NCI-H2107 treated with DMSO at 0.1 percent for 48 hours (cell line): ENCODE measurements around the gene SAXO2.
"Not testable (repeated sequence)": the region's sequence is repeated elsewhere in the genome, so short reads cannot be mapped to it uniquely, and the experiment has no call there.

Experiments used
- DNase-seq: peaks from one replicate; lab custom pipeline; 2025; ENCODE audit not compliant: unreplicated experiment; lab: John Stamatoyannopoulos, UW

Gene SAXO2

DNA sequence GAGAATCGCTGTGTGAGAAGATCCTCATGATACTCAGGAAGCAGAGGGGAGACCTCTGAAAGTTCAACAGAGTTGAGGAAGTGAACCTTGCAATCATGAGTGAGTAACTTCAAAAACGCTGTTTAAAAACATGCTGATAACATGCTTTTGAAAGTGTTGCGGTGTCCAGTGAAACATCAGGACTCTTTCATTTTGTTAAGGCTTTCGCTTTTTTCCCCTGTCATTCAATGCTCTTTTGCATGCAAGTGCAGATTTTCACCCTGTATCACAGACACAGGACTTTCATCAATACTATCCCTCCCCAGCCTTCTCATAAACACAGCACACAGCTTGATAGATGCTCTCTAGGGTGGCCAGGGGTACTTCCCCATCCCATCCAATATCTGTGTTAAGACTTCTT lies 23.9 kb downstream of the SAXO2 start:
- DNase-seq, result not testable (repeated sequence)

DNA sequence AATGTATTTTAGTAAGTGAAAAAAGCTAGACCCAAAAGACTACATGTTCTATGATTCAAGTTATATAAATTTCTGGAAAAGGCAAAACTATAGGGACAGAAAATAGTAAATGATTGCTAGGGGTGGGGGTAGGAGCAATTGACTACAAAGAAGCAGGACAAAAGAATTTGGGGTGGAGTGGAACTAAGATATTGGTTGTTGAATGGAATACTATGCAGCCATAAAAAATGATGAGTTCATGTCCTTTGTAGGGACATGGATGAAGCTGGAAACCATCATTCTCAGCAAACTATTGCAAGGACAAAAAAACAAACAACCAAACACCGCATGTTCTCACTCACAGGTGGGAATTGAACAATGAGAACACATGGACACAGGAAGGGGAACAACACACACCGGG lies 25.6 kb downstream of the SAXO2 start:
- DNase-seq, result not testable (repeated sequence)

DNA sequence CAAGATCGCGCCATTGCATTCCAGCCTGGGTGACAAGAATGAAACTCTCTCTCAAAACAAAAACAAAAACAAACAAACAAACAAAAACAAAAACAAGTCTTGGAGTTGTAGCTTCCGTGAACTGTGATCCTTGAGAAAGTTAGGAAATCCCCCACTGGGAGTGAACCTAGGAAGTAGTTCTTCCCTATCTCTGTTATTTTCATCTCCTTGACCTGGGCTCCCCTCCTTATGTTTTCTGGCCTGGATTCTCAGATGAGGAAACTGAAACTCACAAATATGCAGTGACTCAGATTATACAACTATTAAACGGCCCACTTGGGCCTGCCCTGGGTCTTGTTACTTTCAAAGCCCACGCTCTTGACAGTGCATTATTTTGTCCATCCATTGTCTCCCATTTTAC lies 29.7 kb downstream of the SAXO2 start:
- no peak for DNase-seq

DNA sequence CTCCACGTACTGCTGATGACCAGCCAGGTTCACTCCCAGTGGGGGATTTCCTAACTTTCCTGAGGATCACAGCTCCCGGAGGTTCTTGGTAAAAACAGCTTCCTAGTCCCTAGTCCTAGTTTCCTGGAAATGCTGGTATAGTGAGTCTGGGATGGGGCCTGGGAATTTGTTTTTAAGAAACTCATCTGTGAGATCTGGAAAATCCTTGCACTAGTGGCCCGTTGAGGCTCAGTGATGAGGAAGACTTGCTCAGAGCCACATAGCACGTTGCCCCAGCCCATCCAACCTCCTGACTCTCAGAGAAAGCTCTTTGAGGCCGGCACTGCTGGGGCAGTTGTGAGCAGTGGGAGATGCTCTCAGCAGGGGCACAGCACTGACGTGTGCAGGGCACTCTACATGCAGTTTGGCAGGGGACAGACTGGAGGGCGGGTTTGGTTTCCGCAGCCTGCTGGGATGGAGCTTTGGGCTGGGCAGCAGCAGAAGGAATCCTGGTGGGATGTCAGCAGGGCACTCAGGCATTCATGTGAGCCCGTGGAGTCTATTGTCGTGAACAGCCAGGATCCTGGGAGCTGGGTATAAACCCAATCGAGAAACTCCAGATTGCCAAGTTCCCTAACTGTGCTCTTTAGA lies 31.6 kb downstream of the SAXO2 start:
- peak; percentile 48 for DNase-seq

DNA sequence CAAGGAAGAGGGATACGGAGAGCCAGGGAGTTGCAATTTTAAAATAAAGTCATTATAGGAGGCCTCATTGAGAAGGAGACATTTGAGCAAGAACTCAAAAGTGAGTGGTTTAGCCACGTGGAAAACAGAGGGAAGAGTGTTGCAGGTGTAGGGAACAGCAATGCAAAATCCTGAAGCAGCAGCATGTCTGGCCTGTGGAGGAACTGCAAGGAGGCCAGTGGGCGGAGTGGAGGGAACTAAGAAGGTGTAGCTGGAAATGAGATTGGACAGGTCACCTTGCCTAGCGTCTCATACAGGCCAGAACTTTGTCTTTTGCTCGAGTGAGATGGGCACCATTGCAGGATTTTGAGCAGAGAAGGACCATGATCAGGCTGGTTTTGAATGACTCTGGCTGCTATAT lies 34.9 kb downstream of the SAXO2 start:
- DNase-seq, result no peak

DNA sequence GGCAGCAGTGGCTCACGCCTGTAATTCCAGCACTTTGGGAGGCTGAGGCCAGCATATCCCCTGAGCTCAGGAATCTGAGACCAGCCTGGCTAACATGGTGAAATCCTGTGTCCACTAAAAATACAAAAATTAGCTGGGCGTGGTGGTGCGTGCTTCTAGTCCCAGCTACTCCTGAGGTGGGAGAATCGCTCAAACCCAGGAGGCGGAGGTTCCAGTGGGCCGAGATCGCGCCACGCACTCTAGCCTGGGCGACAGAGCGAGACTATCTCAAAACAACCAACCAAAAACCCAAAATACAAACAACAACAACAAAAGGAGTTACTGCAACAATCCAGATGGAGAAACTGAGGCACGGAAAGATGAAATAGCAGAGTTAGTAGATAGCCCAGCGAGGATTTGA lies 35.4 kb downstream of the SAXO2 start:
- DNase-seq, result no peak

DNA sequence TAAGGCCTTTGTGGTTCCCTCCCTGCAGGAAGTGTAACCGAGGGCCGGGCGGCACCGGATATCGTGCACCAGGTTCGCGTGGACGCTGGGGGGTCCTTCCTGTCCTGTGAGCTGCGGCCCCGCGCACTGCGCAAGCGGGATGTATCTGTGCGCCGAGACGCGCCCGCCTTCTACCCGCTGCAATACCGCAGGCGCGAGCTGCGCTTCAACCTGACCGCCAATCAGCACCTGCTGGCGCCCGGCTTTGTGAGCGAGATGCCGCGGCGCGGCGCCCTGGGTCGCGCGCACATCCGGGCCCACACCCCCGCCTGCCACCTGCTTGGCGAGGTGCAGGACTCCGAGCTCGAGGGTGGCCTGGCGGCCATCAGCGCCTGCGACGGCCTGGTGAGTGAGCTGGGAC lies 35.9 kb downstream of the SAXO2 start:
- DNase-seq, result no peak

DNA sequence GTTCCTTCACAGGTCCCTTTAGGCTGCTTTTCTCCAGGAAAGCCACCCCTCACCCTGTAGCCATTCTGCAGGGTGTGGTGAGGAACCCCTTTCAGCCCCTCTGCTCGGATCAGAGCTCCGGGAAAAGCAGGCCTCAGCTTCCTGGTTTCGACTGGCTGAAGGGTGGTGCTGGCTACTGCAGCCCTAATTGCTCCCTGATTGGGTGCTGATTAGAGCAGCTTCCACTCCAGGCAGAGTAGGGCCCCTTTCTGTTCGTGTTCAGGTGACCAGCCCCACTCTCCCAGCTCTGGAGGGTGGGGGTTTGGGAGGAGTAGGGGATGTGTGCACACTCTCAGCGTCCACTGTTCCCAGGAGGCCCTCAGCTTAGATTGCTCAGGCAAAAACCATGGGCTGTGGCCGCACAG lies 36.9 kb downstream of the SAXO2 start:
- not testable (repeated sequence) for DNase-seq

DNA sequence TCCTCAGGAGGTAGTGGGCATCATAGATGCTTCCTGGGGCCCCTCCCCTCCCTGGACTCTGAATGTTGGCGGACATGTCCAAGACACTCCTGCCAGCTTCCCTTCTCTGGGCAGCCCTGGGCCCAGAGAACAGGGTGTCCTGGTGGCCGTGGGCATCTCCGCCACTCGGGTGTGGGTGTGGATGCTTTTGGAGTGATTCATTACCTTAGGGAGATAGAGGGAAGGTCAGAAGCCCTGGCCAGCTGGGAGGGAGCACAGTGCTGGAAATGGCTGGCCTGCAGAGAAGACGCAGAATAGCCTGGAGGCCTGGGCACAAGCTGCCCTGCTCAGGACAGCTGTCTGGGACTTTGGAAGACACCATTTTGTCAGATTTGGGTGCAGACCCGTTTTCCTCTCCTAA lies 37.7 kb downstream of the SAXO2 start:
- DNase-seq, result not testable (repeated sequence)

DNA sequence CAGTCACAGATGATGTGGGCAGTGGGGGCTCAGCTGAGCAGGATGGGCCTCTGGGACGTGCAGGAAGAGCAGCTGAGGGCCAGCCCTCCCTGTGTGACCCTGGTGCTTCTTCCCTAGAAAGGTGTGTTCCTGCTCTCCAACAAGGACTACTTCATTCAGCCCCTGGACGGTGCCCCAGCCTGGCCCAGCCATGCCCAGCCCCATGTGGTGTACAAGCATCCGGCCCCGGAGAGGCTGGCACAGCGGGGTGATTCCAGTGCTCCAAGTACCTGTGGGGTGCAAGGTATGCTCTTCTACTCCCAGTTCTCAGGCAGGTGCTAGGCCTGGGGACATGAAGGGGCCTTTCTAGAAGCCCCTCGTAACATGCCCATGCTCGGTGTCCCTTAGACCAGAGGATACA lies 38.3 kb downstream of the SAXO2 start:
- DNase-seq, result no peak

DNA sequence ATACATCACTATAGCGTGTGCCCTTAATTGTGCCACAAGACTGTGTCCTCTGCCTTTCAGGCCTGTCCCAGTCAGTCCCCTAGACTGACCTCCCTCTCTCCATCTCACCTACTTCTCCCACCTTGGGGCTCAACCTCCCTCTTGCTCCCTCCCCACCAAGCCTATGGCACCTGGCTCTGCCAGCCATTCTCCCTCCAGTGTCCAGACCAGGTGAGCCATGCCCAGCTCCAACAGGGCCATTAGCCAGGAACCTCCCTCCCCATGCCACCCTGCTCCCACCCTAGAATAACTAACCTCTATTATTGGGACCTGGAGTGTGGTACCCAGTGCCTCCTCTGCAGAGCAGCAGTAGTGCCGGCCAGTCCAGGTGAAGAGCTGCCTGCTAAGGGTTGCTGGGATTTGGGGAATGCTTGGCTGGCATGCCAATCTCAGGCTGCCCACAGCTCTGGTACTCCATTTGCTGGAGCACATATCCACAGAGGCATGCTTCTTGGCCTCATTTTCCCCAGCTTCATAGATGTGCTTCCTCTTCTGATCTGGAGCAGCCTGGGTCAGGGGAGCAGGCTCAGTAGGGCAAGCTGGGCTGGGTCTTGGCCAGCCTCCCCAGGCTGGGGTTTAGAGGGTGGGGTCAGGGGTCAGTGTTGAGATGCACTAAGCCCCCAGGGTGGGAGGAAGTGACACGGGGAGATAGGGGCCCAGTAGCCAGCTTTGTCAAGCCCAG lies 38.8 kb downstream of the SAXO2 start:
- DNase-seq, result no peak

DNA sequence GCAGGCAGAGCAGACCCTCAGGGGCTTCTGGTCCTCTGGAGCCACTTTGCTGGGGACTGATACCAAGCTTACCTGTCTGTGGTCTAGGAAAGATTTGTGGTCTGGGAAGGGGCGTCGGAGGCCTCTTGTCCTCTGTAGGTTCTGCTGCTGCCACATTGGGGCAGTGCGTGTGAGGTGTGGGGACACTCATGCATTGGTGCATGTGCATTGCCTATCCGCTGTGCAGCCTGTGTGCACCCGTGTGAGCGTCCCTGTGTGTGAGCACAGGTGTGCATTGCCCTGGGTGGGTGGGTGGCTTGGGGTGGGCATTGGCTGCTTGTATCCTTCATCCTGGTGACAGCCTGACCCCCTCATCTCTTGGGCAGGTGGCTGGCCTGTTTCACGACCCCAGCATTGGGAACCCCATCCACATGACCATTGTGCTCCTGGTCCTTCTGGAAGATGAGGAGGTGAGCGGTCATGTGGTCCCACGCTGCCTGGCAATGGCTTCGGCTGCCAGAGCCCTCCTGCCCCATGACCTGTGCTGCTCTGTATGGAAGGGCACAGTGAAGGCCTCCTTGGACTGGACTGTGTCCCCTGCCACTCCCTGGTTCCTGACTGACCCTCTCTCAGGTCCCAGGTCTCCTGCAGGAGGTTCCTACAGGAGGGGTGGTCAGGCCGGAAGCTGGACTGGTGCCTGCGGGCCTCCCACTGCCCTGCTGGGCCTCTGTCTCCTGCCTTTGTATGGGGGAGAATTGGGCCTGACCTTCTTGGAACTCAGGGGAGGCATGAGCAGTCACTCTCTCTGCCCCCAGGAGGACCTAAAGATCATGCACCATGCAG lies 41.5 kb downstream of the SAXO2 start:
- DNase-seq, result no peak

DNA sequence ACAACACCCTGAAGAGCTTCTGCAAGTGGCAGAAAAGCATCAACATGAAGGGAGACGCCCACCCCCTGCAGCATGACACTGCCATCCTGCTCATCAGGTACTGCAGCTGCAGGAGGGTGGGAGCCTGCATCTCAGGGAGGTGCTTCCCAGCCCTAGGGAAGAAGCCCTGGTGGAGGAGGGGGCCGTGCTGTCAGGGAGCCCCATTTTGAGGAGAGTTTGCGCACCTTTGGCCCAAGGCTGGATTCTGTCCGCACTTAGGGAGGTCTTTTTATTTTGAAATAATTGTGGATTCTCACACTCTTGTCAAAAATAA lies 42.1 kb downstream of the SAXO2 start:
- DNase-seq, result no peak

DNA sequence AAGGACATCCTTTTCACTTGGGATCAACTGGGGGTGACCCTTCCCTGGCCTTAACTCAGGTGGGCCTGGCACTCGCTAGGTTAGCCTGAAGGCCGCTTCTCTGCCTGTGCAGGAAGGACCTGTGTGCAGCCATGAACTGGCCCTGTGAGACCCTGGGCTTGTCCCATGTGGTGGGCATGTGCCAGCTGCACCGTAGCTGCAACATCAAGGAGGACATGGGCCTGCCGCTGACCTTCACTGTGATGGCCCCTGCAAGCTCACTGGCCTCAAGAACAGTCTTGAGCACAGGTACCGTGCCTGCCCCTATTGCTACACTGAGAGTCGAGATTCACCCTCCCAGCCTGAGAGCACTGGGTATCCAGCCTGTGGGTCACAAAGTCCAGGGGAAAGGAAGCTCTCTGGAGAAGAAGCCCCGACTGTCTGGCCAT lies 43.0 kb downstream of the SAXO2 start:
- DNase-seq, result no peak

DNA sequence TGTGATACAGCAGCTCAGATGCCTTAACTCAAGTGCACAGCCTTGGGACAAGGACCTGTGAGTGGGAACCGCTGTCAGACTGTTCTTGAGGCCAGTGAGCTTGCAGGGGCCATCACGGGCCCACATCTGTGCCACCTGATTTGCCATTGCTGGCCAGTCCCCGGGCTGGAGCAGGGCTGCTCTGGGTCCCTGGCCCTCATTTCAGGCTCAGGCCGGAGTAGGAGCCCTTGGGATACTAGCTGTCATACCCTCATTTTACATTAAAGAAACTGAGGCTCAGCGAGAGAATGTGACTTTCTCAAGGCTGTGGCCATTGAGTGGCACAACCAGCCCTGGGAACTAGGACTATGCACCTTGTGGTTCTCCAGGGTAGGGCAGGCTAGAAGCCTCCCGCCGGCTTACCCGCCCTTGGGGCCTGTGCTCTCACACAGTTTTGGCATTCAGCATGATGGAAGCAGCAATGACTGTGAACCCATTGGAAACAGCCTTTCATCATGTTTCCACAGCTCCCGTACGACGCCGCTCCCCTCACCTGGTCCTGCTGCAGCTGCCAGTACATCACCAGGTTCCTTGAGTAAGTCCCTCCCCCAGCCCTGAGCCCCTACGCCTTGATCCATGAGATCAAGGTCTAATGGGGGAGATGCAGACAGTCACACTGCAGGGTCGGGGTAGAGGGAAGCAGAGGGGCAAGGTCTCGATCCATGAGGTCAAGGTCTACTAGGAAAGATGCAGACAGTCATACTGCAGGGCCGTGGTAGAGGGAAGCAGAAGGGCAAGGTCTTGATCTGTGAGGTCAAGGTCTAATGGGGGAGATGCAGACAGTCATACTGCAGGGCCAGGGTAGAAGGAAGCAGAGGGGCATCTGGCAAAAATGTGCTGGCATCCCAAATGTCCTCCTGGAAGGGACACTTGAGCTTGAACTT lies 44.4 kb downstream of the SAXO2 start:
- DNase-seq, result no peak

DNA sequence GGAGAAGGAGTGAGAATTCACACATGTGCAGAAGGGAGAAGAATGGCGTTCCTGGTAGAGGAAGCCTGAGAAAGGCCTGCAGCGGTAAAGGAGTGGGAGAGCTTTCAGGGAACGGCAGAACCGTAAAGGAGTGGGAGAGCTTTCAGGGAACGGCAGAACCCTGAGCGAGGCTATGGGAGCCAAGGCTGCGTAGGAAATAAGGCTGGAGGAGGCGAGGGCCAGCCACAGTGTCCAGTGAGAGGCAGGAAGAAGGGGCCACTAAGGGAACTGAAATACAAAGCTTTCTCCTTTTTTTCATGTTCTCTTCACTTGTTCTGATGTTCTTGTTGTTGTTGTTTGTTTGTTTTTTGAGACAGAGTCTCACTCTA lies 45.1 kb downstream of the SAXO2 start:
- no peak for DNase-seq

DNA sequence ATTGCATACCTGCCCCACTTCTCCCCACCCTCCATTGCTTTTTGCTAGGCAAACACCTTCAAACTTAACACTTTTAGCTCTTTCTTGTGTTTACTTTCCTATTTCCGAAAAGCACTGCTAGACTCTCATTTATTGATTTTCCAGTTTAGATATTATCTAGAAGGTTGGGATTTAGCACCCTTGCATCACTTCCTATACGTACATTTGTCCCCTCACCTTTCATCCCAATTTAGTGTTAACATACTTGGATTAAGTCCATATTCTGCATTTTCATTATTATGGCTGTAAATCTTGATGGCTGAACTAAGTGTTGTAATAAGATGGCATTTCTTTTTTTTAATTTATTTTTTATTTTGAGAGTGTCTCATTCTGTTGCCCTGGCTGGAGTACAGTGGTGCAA lies 47.2 kb downstream of the SAXO2 start:
- DNase-seq, result no peak

DNA sequence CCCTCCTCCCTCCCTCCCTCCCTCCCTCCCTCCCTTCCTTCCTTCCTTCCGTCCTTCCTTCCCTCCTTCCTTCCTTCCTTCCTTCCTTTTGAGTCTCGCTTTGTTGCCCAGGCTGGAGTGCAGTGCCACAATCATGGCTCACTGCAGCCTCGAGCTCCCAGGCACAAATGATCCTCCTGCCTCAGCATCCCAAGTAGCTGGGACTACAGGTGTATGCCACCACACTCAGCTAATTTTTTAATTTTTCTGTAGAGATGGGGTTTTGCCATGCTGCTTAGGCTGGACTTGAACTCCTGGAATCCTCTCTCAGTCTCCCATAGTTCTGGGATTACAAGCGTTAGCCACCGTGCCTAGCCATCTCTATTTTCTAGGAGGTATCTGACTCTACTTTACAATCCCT lies 48.7 kb downstream of the SAXO2 start:
- not testable (repeated sequence) for DNase-seq

DNA sequence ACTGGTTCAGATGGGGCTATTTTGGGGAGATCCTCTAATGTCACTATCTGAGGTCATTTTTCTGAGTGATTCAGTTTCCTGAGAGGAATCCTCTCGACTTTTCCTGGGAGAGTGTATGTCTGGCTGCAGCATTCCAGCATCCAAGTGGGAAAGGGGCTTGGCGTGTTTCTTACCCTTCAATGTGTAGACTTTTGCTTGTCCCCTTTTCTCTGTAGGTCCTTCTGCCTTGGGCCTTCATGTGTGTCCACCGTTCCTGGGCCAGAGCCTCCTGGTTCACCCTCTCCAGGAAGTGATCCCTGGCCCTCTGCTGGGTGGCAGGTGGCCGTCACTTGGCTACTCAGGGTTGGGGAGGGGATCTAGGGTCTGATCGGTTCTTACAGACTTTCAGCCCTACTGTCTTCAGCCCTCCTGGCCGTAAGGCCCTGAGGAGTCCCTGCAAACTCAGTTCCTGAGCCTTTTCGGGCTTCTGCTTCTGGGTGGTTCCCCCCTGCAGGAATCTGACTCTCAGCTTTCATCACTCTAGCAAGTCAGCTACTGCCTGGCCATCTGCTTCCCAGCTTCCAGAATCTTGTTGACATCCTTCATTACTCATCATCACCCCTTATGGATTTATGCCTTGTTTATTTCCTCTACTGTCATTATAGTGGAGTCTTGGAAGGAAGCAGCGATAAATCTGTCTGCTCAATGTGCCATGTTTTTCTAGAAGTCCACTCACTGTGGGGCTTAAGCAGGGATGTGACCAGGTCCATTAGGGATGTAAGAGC lies 50.1 kb downstream of the SAXO2 start:
- no peak for DNase-seq

DNA sequence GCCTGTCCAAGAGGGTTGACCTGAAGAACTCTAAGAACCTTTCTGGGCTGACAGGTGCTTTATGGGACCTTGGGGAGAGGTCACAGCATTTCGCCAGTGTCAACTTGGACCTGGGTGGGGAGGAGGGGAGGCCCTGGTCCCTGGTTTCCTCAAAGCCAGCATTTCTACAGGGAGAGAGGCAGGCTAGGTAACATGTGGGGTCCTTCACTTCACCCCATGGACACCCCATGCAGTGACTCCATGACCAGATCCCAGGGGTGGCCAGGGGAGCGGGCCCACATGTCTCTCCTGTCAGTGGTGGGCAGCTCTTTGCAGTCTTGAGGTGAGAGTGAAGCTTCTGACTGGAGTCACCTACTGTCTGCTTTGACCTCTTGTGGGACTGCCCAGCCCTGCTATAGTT lies 50.8 kb downstream of the SAXO2 start:
- no peak for DNase-seq
